H7 (cell line): ENCODE results near the gene KDM2A. TPM values are rescaled to one million over a fixed set of nuclear protein-coding genes. Genes with fewer than 3 reads are reported as not detected.

Experiments
- DNase-seq: peaks from one replicate; pipeline ENCODE4 v3.0.0; 2012
- H3K27me3 ChIP-seq: 2 replicates; pipeline ENCODE4 v1.6.0; 2011; ENCODE audit warnings: mild to moderate bottlenecking, low read length; ENCODE audit not compliant: control insufficient read depth, insufficient read depth
- H3K36me3 ChIP-seq: replicated peaks from 2 replicates; pipeline ENCODE4 v1.5.1; 2011; ENCODE audit warnings: low read length; ENCODE audit not compliant: control insufficient read depth, insufficient read depth
- H3K4me3 ChIP-seq: 2 replicates; pipeline ENCODE4 v1.5.1; 2011; ENCODE audit warnings: low read depth, mild to moderate bottlenecking, control low read depth, low read length, moderate library complexity; ENCODE audit not compliant: insufficient read depth
- total RNA-seq: library from RNA; depleted of rRNA; stranded (reverse); fragments of >200 nt; shearing (Covaris generic); gene quantifications from 2 replicates; pipeline ENCODE4 v1.2.3, GENCODE V29; 2014; rRNA removed

KDM2A gene
- 29.2 and 36.2 TPM in 2 replicates for total RNA-seq

- Histone ChIP-seq H3K27me3 (peaks cover 2% of the 10 kb centered on the region; the same call in 1 of the 2 replicates), H3K36me3 (no peaks in the 10 kb centered on the region), H3K4me3 (peak within 1 kb of the TSS; percentile 61)
- peak; percentile 100 for DNase-seq
Measured at GRCh38 chr11:67118801-67119584, at the start of gene KDM2A. KDM2A (plus strand) TSS chr11:67119263; CDS start chr11:67121317, 2,054 bp downstream.

- H3K4me3 ChIP-seq = peak overlapping the region; percentile 27
- H3K27me3 ChIP-seq = no peaks in the 10 kb centered on the region
- peak; percentile 99 for DNase-seq
- H3K36me3 ChIP-seq = no peaks in the 10 kb centered on the region; the same call in 1 of the 2 replicates
Measured at GRCh38 chr11:67071420-67072284, 47.4 kb upstream of the KDM2A start.

- no peak for DNase-seq
- H3K4me3 ChIP-seq = no peak overlapping the region
- no peaks in the 10 kb centered on the region; the same call in 1 of the 2 replicates for H3K36me3 ChIP-seq
- no peaks in the 10 kb centered on the region for H3K27me3 ChIP-seq
Measured at GRCh38 chr11:67072295-67072694, 46.8 kb upstream of the KDM2A start.

GRCh38 chr11:67073908-67074307 lies 45.2 kb upstream of the KDM2A start:
- H3K27me3 ChIP-seq = no peaks in the 10 kb centered on the region
- H3K36me3 ChIP-seq = no peaks in the 10 kb centered on the region; the same call in 1 of the 2 replicates
- no peak for DNase-seq
- H3K4me3 ChIP-seq = no peak overlapping the region

- no peaks in the 10 kb centered on the region; the same call in 1 of the 2 replicates for H3K36me3 ChIP-seq
- H3K27me3 ChIP-seq = no peaks in the 10 kb centered on the region
- no peak for DNase-seq
- no peak overlapping the region for H3K4me3 ChIP-seq
Measured at GRCh38 chr11:67076202-67076601, 42.9 kb upstream of the KDM2A start.

- DNase-seq = no peak
- no peaks in the 10 kb centered on the region for H3K27me3 ChIP-seq
- no peak overlapping the region for H3K4me3 ChIP-seq
- no peaks in the 10 kb centered on the region for H3K36me3 ChIP-seq
Measured at GRCh38 chr11:67079065-67079705, 39.9 kb upstream of the KDM2A start.

GRCh38 chr11:67082071-67082791 lies 36.8 kb upstream of the KDM2A start:
- 0 out of 2 replicates have a peak overlapping the region, but pooled peaks have one; percentile 4 for H3K4me3 ChIP-seq
- H3K27me3 ChIP-seq = no peaks in the 10 kb centered on the region
- DNase-seq = peak; percentile 76
- no peaks in the 10 kb centered on the region for H3K36me3 ChIP-seq

- no peak overlapping the region for H3K4me3 ChIP-seq
- no peak for DNase-seq
- no peaks in the 10 kb centered on the region for H3K27me3 ChIP-seq
- no peaks in the 10 kb centered on the region for H3K36me3 ChIP-seq
Measured at GRCh38 chr11:67083786-67084366, 35.2 kb upstream of the KDM2A start.

GRCh38 chr11:67085617-67086016 lies 33.4 kb upstream of the KDM2A start:
- Histone ChIP-seq H3K27me3 (no peaks in the 10 kb centered on the region), H3K36me3 (no peaks in the 10 kb centered on the region), H3K4me3 (no peak overlapping the region)
- DNase-seq = peak; percentile 7

- DNase-seq = no peak
- Histone ChIP-seq H3K36me3 (no peaks in the 10 kb centered on the region), H3K4me3 (no peak overlapping the region), H3K27me3 (no peaks in the 10 kb centered on the region)
Measured at GRCh38 chr11:67090717-67091116, 28.3 kb upstream of the KDM2A start.

- DNase-seq = no peak
- no peaks in the 10 kb centered on the region for H3K27me3 ChIP-seq
- no peaks in the 10 kb centered on the region for H3K36me3 ChIP-seq
- H3K4me3 ChIP-seq = no peak overlapping the region
Measured at GRCh38 chr11:67095214-67095507, 23.9 kb upstream of the KDM2A start.

- no peak overlapping the region for H3K4me3 ChIP-seq
- no peaks in the 10 kb centered on the region for H3K36me3 ChIP-seq
- DNase-seq = peak; percentile 22
- no peaks in the 10 kb centered on the region for H3K27me3 ChIP-seq
Measured at GRCh38 chr11:67098799-67099429, 20.1 kb upstream of the KDM2A start.

GRCh38 chr11:67099831-67100324 lies 19.2 kb upstream of the KDM2A start:
- Histone ChIP-seq H3K27me3 (no peaks in the 10 kb centered on the region), H3K4me3 (no peak overlapping the region), H3K36me3 (no peaks in the 10 kb centered on the region)
- DNase-seq = peak; percentile 15
